Fibroblast of lung (primary cell): Measurements from ENCODE around the gene SNN. TPM values are rescaled to one million over a fixed set of nuclear protein-coding genes. Genes with fewer than 3 reads are reported as not detected.

Experiments
- DNase-seq, 2 donors: peaks; one replicate each; pipeline versions ENCODE4 v3.0.0 to v3.0.0-alpha.2; 2010; ENCODE audit warnings: low read depth in 2 of 2
- H2AFZ ChIP-seq: 2 replicates; pipeline ENCODE4 v1.5.1; 2012; ENCODE audit warnings: low read length, control low read depth, inconsistent platforms
- H3K27ac ChIP-seq: 2 replicates; pipeline ENCODE4 v1.5.1; 2011; ENCODE audit warnings: low read length, control low read depth; ENCODE audit not compliant: insufficient read depth
- H3K27me3 ChIP-seq: 2 replicates; pipeline ENCODE4 v1.5.1; 2011; ENCODE audit warnings: mild to moderate bottlenecking, low read length; ENCODE audit not compliant: control insufficient read depth, insufficient read depth
- H3K36me3 ChIP-seq: 2 replicates; pipeline ENCODE4 v1.5.1; 2011; ENCODE audit warnings: low read length; ENCODE audit not compliant: control insufficient read depth, insufficient read depth
- H3K4me1 ChIP-seq: 2 replicates; pipeline ENCODE4 v1.5.1; 2011; ENCODE audit warnings: low read length; ENCODE audit not compliant: control insufficient read depth, insufficient read depth; ENCODE audit errors: extremely low read depth
- H3K4me2 ChIP-seq: 2 replicates; pipeline ENCODE4 v1.5.1; 2011; ENCODE audit warnings: low read length, control low read depth; ENCODE audit not compliant: insufficient read depth; ENCODE audit errors: extremely low read depth
- H3K4me3 ChIP-seq, 4 experiments: fragments of 200-600 bp in 1 of 4; sonication (generic) in 1 of 4; replicated peaks in 1 of 4; 2 replicates each; pipeline ENCODE4 v1.5.1; 2011 to 2016; ENCODE audit warnings: low read length in 4 of 4, low read depth in 3 of 4, mild to moderate bottlenecking in 3 of 4, control low read depth in 2 of 4, inconsistent platforms in 1 of 4, mixed read lengths in 1 of 4; ENCODE audit not compliant: insufficient read depth in 1 of 4; ENCODE audit errors: control extremely low read depth in 1 of 4
- H3K79me2 ChIP-seq: 2 replicates; pipeline ENCODE4 v1.5.1; 2012; ENCODE audit warnings: mild to moderate bottlenecking, low read length, inconsistent platforms; ENCODE audit not compliant: control insufficient read depth, insufficient read depth
- H3K9ac ChIP-seq: 2 replicates; pipeline ENCODE4 v1.5.1; 2011; ENCODE audit warnings: mild to moderate bottlenecking, low read length, control low read depth; ENCODE audit not compliant: insufficient read depth
- H3K9me3 ChIP-seq: 2 replicates; pipeline ENCODE4 v1.5.1; 2012; ENCODE audit warnings: low read depth, low read length; ENCODE audit not compliant: control insufficient read depth, insufficient read depth
- H4K20me1 ChIP-seq: 2 replicates; pipeline ENCODE4 v1.5.1; 2011; ENCODE audit warnings: low read length; ENCODE audit not compliant: control insufficient read depth, insufficient read depth; ENCODE audit errors: extremely low read depth
- EZH2 ChIP-seq: IDR thresholded peaks from 2 replicates; pipeline ENCODE4 v1.5.1; 2012; ENCODE audit warnings: low read length, control low read depth, mild to moderate bottlenecking; ENCODE audit errors: missing control alignments
- polyA plus RNA-seq, 2 donors: library from polyadenylated mRNA; depleted of rRNA in 1 of 2; stranded (reverse) in 1 of 2; unstranded in 1 of 2; fragments of >200 nt; gene quantifications; 2 replicates each; pipeline ENCODE4 v1.2.1, GENCODE V29; 2011 to 2012; ENCODE audit warnings: missing spikeins in 1 of 2
- total RNA-seq: library from RNA; depleted of rRNA; stranded (reverse); fragments of >200 nt; gene quantifications from 2 replicates; pipeline ENCODE4 v1.2.1, GENCODE V29; 2014
- TF ChIP-seq, protein P1 (sequence below), 2 donors: IDR thresholded peaks in 1 of 2; conservative IDR thresholded peaks in 1 of 2; 1 replicate in 1 of 2; 2 replicates in 1 of 2; pipeline ENCODE4 v1.5.1; 2011 to 2012; ENCODE audit warnings: low read length in 2 of 2, control low read depth in 1 of 2, inconsistent platforms in 1 of 2, low read depth in 1 of 2, mild to moderate bottlenecking in 1 of 2

Gene SNN
- total and polyA plus RNA-seq, 2 donors (not counting 1 experiment from before 2014, with no cell fraction given) = 17.5 to 24.9 TPM

DNA sequence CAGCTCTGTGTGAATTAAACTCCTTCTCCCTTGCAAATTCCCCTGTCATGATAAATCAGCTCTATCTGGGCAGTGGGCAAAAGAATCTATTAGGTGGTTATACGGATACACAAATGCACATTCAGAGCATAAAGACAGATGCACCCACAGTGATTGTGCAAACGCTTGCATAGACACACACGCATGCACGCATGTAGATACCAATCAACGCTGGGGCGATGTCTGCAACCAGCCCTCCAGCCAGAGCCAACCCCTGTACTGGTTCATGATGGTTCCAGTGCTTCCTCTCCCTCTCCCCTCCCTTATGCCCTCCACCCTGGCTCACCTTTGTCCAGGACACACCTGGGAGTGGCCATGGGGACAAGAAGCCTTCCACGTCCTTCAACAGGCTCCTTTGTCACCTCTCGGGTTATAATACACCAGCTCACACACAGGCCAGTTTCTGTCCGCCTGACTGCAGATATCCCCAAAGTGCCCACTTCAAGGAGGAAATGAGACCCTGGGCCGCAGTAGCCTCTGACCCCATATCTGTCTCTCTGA, 33.1 kb upstream of the SNN start:
- Histone ChIP-seq H4K20me1 (no peaks in the 10 kb centered on the region), H2AFZ (no peak overlapping the region)
- TF ChIP-seq EZH2 = no peak
- TF ChIP-seq, protein P1, sequence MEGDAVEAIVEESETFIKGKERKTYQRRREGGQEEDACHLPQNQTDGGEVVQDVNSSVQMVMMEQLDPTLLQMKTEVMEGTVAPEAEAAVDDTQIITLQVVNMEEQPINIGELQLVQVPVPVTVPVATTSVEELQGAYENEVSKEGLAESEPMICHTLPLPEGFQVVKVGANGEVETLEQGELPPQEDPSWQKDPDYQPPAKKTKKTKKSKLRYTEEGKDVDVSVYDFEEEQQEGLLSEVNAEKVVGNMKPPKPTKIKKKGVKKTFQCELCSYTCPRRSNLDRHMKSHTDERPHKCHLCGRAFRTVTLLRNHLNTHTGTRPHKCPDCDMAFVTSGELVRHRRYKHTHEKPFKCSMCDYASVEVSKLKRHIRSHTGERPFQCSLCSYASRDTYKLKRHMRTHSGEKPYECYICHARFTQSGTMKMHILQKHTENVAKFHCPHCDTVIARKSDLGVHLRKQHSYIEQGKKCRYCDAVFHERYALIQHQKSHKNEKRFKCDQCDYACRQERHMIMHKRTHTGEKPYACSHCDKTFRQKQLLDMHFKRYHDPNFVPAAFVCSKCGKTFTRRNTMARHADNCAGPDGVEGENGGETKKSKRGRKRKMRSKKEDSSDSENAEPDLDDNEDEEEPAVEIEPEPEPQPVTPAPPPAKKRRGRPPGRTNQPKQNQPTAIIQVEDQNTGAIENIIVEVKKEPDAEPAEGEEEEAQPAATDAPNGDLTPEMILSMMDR (conservative IDR thresholded peaks at IDR 0.05 in 1 of 2, IDR thresholded peaks at IDR 0.05 in 1 of 2; ENCODE audit: low read depth in 1 of 2, low read length in 2 of 2) = no peak

DNA sequence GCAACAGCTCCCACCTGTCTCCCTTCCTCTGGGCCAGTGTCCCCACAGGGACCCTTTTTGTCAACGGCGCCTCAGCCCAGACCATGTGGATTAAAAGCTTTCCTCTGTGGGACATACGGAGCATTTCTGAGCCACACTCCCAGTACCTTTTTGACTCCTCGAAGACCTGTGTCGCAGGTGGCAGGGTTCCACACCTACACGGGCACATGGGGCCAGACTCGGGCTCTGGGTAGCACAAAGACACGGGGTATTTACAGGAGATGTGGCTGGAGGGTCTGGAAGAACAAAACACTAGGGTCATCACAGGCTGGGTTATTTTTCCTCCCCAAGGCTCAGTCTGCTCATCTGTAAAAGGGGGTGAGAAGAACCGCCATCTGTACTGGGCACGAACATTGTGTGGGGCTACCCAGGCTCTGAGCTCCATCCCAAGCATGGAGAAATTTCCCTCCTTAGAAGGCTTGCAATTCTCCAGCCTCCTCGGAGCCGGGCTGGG, 32.5 kb upstream of the SNN start:
- Histone ChIP-seq H3K27ac (no peak overlapping the region), H4K20me1 (no peaks in the 10 kb centered on the region), H3K36me3 (no peaks in the 10 kb centered on the region), H3K4me2 (no peak overlapping the region), H3K9me3 (no peaks in the 10 kb centered on the region), H3K79me2 (no peaks in the 10 kb centered on the region), H3K27me3 (no peaks in the 10 kb centered on the region), H3K4me3 (no peak overlapping the region), H2AFZ (no peak overlapping the region), H3K4me1 (peaks cover 15% of the 10 kb centered on the region), H3K9ac (no peak overlapping the region)
- no peak for TF ChIP-seq EZH2
- TF ChIP-seq, protein P1 (conservative IDR thresholded peaks at IDR 0.05 in 1 of 2, IDR thresholded peaks at IDR 0.05 in 1 of 2; ENCODE audit: low read depth in 1 of 2, low read length in 2 of 2) = no peak
- DNase-seq = no peak

More for the DNA sequence above, 33.1 kb upstream of the SNN start:
- Histone ChIP-seq H3K36me3 (no peaks in the 10 kb centered on the region), H3K9ac (no peak overlapping the region), H3K79me2 (no peaks in the 10 kb centered on the region), H3K27me3 (no peaks in the 10 kb centered on the region), H3K27ac (no peak overlapping the region), H3K4me2 (no peak overlapping the region), H3K9me3 (no peaks in the 10 kb centered on the region), H3K4me1 (peaks cover 14% of the 10 kb centered on the region), H3K4me3 (no peak overlapping the region)
- DNase-seq = no peak

DNA sequence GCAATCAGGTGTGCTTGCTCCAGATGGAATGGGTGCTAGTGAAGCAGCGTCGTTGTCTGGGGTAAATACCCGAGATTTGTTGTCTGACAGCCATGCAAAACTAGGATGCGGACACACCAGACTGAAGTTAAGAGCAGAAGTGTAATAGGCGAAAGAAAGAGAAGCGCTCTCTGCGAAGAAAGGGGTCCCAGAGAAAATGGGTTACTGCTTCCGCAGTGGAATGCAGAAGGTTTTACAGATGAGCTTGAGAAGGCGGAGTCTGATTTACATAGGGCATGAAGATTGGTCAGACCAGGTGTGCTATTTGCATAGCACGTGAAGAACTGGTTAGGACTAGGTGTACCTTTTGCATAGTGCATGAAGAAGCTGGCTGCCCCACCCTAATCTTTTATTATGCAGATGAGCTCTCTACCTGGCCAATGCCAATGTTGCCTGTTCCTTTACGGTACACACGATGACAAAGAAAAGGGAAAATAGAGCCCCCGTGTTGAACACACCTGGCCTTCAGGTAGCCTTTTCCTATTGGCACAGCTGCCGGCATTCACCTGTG, 32.0 kb upstream of the SNN start:
- TF ChIP-seq EZH2 = no peak
- TF ChIP-seq, protein P1 (conservative IDR thresholded peaks at IDR 0.05 in 1 of 2, IDR thresholded peaks at IDR 0.05 in 1 of 2; ENCODE audit: low read depth in 1 of 2, low read length in 2 of 2) = no peak
- H3K27me3 ChIP-seq = no peaks in the 10 kb centered on the region

More for the DNA sequence above, 32.0 kb upstream of the SNN start:
- no peaks in the 10 kb centered on the region for H4K20me1 ChIP-seq
- no peaks in the 10 kb centered on the region for H3K36me3 ChIP-seq
- no peak overlapping the region for H2AFZ ChIP-seq
- no peak overlapping the region for H3K4me2 ChIP-seq
- no peak overlapping the region for H3K9ac ChIP-seq
- H3K27ac ChIP-seq = no peak overlapping the region
- H3K9me3 ChIP-seq = no peaks in the 10 kb centered on the region
- peaks cover 21% of the 10 kb centered on the region for H3K4me1 ChIP-seq
- DNase-seq = no peak
- H3K79me2 ChIP-seq = no peaks in the 10 kb centered on the region
- H3K4me3 ChIP-seq = no peak overlapping the region
